K562 (cell line): ENCODE results near the gene UNC93B1. TPM values are rescaled to one million over a fixed set of nuclear protein-coding genes. Genes with fewer than 3 reads are reported as not detected.
"Not testable (repeated sequence)": the region's sequence is repeated elsewhere in the genome, so short reads cannot be mapped to it uniquely, and the experiment has no call there.

Experiments
- ATAC-seq: fragments of 200-7000 bp; cut with Tn5 transposase; 3 replicates; pipeline ENCODE4 v1.9.1; 2020; ENCODE audit warnings: moderate library complexity
- BruUV-seq: library from RNA; stranded (reverse); fragments of 400-500 nt; replicated peaks from 2 replicates; lab custom pipeline; 2021; lab: Mats Ljungman, UMichigan
- CTCF ChIA-PET: fragments of 300-600 bp; formaldehyde crosslinking; extraction: SDS; loops from one replicate; lab custom pipeline; 2021; ENCODE audit warnings: low intra/inter-chr PET ratio; lab: Yijun Ruan, JAX
- POLR2A ChIA-PET: fragments of 300-600, 350-650 bp; sonication (Branson Sonifier 250); formaldehyde crosslinking; extraction: SDS; loops from one replicate; lab custom pipeline; 2021; ENCODE audit warnings: antibody characterized with exemption, inconsistent platforms; lab: Yijun Ruan, JAX
- DNase-seq, 4 experiments: peaks; one replicate each; pipeline versions ENCODE4 v3.0.0 to v3.0.0-alpha.2; 2011 to 2018; ENCODE audit warnings: low spot score in 3 of 4, mixed read lengths in 3 of 4; ENCODE audit errors: extremely low read depth in 1 of 4
- FAIRE-seq: peaks from 2 replicates; lab custom pipeline; 2011; peaks lifted over from hg19 to GRCh38; lab: Jason Lieb, UNC
- H2AFZ ChIP-seq: 2 replicates; pipeline ENCODE4 v1.6.0; 2011; ENCODE audit warnings: low read depth, low read length, control low read depth, inconsistent platforms
- H3K27ac ChIP-seq: fragments of 200-600 bp; 3 replicates; pipeline ENCODE4 v1.8.0; 2011; ENCODE audit warnings: low read depth, mild to moderate bottlenecking, control low read depth, inconsistent platforms, low read length, moderate library complexity, mixed read lengths; ENCODE audit errors: extremely low read depth
- H3K27me3 ChIP-seq, 2 experiments: fragments of 300-600 bp in 1 of 2; 2 replicates in 1 of 2; 3 replicates in 1 of 2; pipeline versions ENCODE4 v1.6.0 to v1.8.0; 2011; ENCODE audit warnings: inconsistent platforms in 2 of 2, low read length in 2 of 2, mild to moderate bottlenecking in 1 of 2, mixed read lengths in 1 of 2, moderate library complexity in 1 of 2; ENCODE audit not compliant: control insufficient read depth in 2 of 2, insufficient read depth in 2 of 2
- H3K36me3 ChIP-seq: fragments of 300-600 bp; 3 replicates; pipeline ENCODE4 v1.8.0; 2011; ENCODE audit warnings: mild to moderate bottlenecking, low read length, inconsistent platforms; ENCODE audit not compliant: control insufficient read depth, insufficient read depth
- H3K4me1 ChIP-seq, 2 experiments: fragments of 200-600 bp in 1 of 2; replicated peaks in 1 of 2; 2 replicates in 1 of 2; 3 replicates in 1 of 2; pipeline versions ENCODE4 v1.5.1 to v1.8.0; 2011; ENCODE audit warnings: inconsistent platforms in 2 of 2, low read length in 2 of 2, mild to moderate bottlenecking in 1 of 2, mixed read lengths in 1 of 2, moderate library complexity in 1 of 2; ENCODE audit not compliant: control insufficient read depth in 2 of 2, insufficient read depth in 2 of 2
- H3K4me2 ChIP-seq: 2 replicates; pipeline ENCODE4 v1.6.1; 2011; ENCODE audit warnings: low read length, control low read depth, inconsistent platforms, mixed read lengths; ENCODE audit not compliant: insufficient read depth
- H3K4me3 ChIP-seq: fragments of 200-600 bp; sonication (generic), shearing (Covaris generic); 2 replicates; pipeline ENCODE4 v1.5.1; 2016; ENCODE audit warnings: control low read depth, inconsistent platforms
- H3K79me2 ChIP-seq: fragments of 200-600 bp; 3 replicates; pipeline ENCODE4 v1.8.0; 2011; ENCODE audit warnings: low read length, inconsistent platforms; ENCODE audit not compliant: control insufficient read depth, insufficient read depth
- H3K9ac ChIP-seq, 2 experiments: 2 replicates each; pipeline versions ENCODE4 v1.6.0 to v1.6.1; 2011; ENCODE audit warnings: low read depth in 2 of 2, low read length in 2 of 2, control low read depth in 1 of 2, inconsistent platforms in 1 of 2, mild to moderate bottlenecking in 1 of 2, mixed read lengths in 1 of 2; ENCODE audit not compliant: insufficient read depth in 1 of 2
- H3K9me1 ChIP-seq: one replicate; pipeline ENCODE4 v1.6.0; 2011; ENCODE audit warnings: inconsistent platforms, mild to moderate bottlenecking, low read length, moderate library complexity; ENCODE audit not compliant: control insufficient read depth, insufficient read depth
- H3K9me3 ChIP-seq: replicated peaks from 2 replicates; pipeline ENCODE4 v1.5.1; 2011; ENCODE audit warnings: low read depth, low read length, inconsistent platforms; ENCODE audit not compliant: control insufficient read depth, insufficient read depth
- H4K20me1 ChIP-seq: replicated peaks from 2 replicates; pipeline ENCODE4 v1.6.1; 2011; ENCODE audit warnings: low read length, inconsistent platforms, mixed read lengths; ENCODE audit not compliant: control insufficient read depth, insufficient read depth
- ZBTB40 ChIP-seq, 2 experiments: fragments of 450-650 bp in 1 of 2; sonication (generic) in 1 of 2; formaldehyde crosslinking in 1 of 2; IDR thresholded peaks; 2 replicates each; pipeline versions ENCODE4 v1.7.1 to v1.9.0; 2016 to 2022; ENCODE audit warnings: inconsistent platforms in 1 of 2, mild to moderate bottlenecking in 1 of 2, missing genetic modification reagents in 1 of 2
- WGBS: fragments of 100-300 bp; shearing (Covaris generic); methylation state at CpG from one replicate; pipeline ENCODE4 v1.1.6; 2016; ENCODE audit warnings: low coverage, mixed read lengths; ENCODE audit not compliant: insufficient coverage; ENCODE audit errors: missing lambda C conversion rate; 5-methylcytosine and 5-hydroxymethylcytosine counted together
- in situ Hi-C: fragments of 300-500 bp; cut with MboI; formaldehyde crosslinking; loops from 4 replicates; pipeline ENCODE4 v1.15.0; 2018; ENCODE audit warnings: inconsistent platforms, mixed read lengths
- intact Hi-C: fragments of 100-400 bp; cut with micrococcal nuclease; formaldehyde crosslinking; loops from 2 replicates; pipeline ENCODE4 v1.14.2; 2022
- polyA plus RNA-seq, 8 experiments: library from polyadenylated mRNA; depleted of rRNA in 4 of 8; stranded (reverse) in 5 of 8; unstranded in 3 of 8; fragments of >200 nt; fragmentation: Nextera tagmentation in 2 of 8; fragmentation: Illumina TruSeq in 1 of 8; extraction: Ambion mirVana in 2 of 8; extraction: Trizol in 1 of 8; gene quantifications; 2 replicates each; pipeline versions ENCODE4 v1.2.1 to v1.2.3, GENCODE V29; 2011 to 2014; ENCODE audit warnings: inconsistent platforms in 1 of 8, missing spikeins in 1 of 8
- total RNA-seq, 7 experiments: library from RNA; depleted of rRNA in 6 of 7; stranded (reverse); fragments of >200 nt in 6 of 7; fragmentation: Illumina TruSeq in 2 of 7; extraction: Trizol in 2 of 7; gene quantifications; 2 replicates each; pipeline versions ENCODE4 v1.2.1 to v1.2.3, GENCODE V29; 2011 to 2021; ENCODE audit warnings: low replicate concordance in 1 of 7

UNC93B1 gene
- total and polyA plus RNA-seq, 9 of the 15 experiments (the other 6 are each of a cell fraction or from before 2014, with no cell fraction given) = 0.10 to 13.6 (median 6.5) TPM

GRCh38 chr11:67947785-67948184, 56.1 kb downstream of the UNC93B1 start:
- H3K4me1 ChIP-seq, in situ Hi-C loops, H3K9me1 ChIP-seq, DNase-seq, H3K79me2 ChIP-seq, FAIRE-seq, POLR2A ChIA-PET, BruUV-seq, intact Hi-C loops, H3K4me3 ChIP-seq, H3K27ac ChIP-seq, H3K27me3 ChIP-seq, H3K9ac ChIP-seq, H2AFZ ChIP-seq, H3K36me3 ChIP-seq, H3K9me3 ChIP-seq, ATAC-seq, H3K4me2 ChIP-seq, H4K20me1 ChIP-seq: not testable (repeated sequence)
- TF ChIP-seq ZBTB40 (IDR thresholded peaks at IDR 0.05) (peak; percentile 92), ZBTB40 (CRISPR knock-in tag; IDR thresholded peaks at IDR 0.05) (peak; percentile 88)
- CTCF ChIA-PET = interaction anchor here (0.5 kb wide), 1 partner anchor 202 kb away, joined by 3 read pairs; no protein-coding TSS in a partner anchor
- WGBS = no CpG with 5 or more reads among the region's 7 CpGs

- H3K4me2 ChIP-seq, ATAC-seq, intact Hi-C loops, BruUV-seq, DNase-seq, FAIRE-seq, H3K4me1 ChIP-seq, in situ Hi-C loops, H3K9me3 ChIP-seq, H4K20me1 ChIP-seq, H3K27ac ChIP-seq, H2AFZ ChIP-seq, POLR2A ChIA-PET, H3K36me3 ChIP-seq, CTCF ChIA-PET, H3K9me1 ChIP-seq, H3K27me3 ChIP-seq, H3K79me2 ChIP-seq, H3K4me3 ChIP-seq, H3K9ac ChIP-seq: not testable (repeated sequence)
- WGBS = 0% methylated on average over 4 of the region's 4 CpGs
Observed at GRCh38 chr11:67946403-67946802, 57.5 kb downstream of the UNC93B1 start.
